Measurements from ENCODE around the gene ZBED4. TPM values are rescaled to one million over a fixed set of nuclear protein-coding genes. Genes with fewer than 3 reads are reported as not detected.
"Not testable (repeated sequence)": the region's sequence is repeated elsewhere in the genome, so short reads cannot be mapped to it uniquely, and the experiment has no call there.

ZBED4 gene, protein sequence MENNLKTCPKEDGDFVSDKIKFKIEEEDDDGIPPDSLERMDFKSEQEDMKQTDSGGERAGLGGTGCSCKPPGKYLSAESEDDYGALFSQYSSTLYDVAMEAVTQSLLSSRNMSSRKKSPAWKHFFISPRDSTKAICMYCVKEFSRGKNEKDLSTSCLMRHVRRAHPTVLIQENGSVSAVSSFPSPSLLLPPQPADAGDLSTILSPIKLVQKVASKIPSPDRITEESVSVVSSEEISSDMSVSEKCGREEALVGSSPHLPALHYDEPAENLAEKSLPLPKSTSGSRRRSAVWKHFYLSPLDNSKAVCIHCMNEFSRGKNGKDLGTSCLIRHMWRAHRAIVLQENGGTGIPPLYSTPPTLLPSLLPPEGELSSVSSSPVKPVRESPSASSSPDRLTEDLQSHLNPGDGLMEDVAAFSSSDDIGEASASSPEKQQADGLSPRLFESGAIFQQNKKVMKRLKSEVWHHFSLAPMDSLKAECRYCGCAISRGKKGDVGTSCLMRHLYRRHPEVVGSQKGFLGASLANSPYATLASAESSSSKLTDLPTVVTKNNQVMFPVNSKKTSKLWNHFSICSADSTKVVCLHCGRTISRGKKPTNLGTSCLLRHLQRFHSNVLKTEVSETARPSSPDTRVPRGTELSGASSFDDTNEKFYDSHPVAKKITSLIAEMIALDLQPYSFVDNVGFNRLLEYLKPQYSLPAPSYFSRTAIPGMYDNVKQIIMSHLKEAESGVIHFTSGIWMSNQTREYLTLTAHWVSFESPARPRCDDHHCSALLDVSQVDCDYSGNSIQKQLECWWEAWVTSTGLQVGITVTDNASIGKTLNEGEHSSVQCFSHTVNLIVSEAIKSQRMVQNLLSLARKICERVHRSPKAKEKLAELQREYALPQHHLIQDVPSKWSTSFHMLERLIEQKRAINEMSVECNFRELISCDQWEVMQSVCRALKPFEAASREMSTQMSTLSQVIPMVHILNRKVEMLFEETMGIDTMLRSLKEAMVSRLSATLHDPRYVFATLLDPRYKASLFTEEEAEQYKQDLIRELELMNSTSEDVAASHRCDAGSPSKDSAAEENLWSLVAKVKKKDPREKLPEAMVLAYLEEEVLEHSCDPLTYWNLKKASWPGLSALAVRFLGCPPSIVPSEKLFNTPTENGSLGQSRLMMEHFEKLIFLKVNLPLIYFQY
- polyA plus RNA-seq (ENCODE audit: insufficient read length): 13.5 TPM

DNA sequence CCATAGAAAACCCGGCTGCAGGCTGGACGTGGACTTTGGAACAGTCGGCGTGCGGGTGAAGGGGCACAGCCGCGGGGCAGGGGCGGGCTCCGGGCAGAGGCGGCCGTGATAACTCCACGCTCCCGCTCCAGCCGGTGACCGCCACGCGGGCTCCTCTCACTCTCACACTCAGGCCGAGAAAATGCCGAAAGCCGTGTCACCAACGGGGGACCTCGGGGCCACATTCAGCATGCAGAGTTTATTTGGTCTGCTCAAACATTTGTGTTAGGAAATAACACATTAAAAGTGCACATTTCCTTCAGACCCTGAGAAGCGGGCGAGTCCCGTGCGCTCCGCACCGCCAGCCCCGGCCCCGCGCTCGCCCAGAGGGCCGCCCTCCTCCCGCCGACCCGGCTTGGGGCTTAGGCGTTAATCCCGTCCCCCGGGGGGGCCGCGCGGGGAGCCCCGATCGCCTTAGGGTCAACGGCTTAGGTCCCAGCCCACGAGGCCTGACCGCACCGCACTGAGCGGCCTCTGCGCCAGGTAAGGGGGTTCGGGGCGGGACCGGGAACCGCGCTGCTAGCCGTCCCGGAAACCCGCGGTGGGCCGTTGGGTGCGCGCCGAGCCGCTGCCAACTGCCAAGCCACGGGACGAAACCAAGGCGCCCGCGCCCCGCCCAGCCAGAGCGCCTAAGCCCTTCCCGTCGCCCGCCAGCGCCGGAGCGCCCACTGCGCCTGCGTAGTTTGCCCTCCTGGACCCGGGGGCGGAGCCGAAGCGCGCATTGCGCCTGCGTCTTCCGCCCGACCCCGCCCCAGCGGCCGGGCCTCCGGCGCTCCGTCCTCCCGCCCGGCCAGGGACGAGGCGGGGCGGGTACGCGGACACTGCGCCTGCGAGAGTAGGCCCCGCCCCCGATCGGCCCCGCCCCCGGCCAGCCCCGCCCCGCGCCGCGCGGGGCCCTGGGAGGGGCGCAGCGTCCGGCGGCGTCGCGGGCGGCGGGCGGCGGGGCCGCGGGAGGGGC, at the start of gene ZBED4:
Gene ZBED4 (plus strand): TSS at position 947 of the 997 bp plus-strand sequence. CDS start 29,819 bp downstream, outside the sequence.
- DNase-seq: peak; percentile 98

DNA sequence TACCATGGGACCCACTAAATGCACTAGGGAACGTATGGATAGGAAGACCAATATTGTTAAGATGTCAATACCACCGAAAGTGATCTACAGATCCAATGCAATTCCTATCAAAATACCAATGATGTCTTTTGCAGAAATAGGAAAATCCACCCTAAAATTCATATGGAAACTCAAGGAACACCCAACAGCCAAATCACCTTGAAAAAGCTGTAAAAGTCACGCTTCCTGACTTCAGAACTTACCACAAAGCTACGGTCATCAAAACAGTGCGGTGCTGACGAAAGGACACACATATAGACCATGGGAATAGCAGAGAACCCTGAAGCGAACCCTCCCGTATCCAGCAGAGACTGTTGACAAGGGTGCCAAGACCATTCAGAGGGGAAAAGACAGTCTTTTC, 46.5 kb upstream of the ZBED4 start:
- DNase-seq: no peak

DNA sequence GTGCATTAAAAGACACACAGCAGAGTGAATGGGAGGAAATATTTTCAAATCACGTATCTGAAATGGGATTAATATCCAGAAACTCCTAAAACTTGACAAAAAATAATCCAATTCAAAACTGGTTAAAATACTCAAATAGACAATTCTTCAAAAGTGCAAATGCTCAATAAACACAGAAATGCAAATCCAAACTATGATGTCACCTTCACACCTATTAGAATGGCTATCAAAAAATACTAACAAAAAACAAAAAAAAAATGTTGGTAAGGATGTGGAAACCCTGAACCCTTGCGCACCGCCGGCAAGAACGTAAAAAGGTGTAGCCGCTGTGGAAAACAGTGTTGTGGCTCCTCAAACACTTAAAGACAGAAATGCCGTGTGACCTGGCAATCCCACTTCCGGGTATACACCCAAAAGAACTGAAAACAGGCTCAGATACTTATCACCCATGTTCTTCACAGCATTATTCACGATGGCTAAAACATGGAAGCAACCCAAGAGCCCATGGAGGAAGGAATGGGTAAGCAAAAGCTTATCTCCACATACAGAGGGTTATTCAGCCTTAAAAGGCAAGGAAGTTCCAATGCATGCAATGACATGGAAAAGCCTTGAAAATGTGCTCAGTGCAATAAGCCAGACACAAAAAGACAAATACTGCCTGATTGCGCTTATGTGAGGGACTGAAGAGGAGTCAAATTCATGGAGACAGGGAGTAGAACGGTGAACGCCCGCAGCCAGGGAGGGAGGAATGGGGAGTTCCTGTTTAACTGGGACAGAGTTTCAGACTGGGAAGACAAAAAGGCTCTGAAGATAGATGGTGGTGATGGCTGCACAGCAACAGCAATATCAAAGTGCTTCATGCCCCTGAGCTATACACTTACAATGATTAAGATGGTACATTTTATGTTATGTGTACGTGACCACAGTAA, 45.6 kb upstream of the ZBED4 start:
- no peak for DNase-seq

DNA sequence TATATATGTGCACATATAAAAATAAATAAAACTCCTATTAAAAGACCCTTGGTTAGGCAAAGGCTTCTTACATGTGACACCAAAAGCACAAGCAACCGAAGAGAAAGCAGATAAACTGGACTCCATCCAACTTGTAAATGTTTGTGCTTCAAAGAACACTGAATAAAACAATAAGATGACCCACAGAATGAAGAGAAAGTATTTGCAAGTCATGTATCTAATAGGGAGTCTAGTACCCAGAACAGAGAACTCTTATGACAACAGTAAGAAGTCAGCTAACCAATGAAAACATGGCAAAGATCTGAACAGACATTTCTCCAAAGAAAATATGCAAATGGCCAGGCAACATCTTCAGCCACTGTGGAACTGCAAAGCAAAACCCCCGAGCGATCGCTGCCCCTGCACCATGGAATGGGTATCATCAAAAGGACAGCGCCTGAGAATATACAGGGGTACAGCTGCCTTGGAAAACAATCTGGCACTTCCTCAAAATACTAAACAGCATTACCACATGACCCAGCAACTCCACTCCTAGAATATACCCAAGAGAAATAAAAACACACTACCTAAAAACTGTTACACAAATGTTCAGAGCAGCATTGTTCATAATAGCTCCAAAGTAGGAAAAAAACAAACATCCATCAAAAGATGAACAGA, 43.2 kb upstream of the ZBED4 start:
- DNase-seq: no peak

DNA sequence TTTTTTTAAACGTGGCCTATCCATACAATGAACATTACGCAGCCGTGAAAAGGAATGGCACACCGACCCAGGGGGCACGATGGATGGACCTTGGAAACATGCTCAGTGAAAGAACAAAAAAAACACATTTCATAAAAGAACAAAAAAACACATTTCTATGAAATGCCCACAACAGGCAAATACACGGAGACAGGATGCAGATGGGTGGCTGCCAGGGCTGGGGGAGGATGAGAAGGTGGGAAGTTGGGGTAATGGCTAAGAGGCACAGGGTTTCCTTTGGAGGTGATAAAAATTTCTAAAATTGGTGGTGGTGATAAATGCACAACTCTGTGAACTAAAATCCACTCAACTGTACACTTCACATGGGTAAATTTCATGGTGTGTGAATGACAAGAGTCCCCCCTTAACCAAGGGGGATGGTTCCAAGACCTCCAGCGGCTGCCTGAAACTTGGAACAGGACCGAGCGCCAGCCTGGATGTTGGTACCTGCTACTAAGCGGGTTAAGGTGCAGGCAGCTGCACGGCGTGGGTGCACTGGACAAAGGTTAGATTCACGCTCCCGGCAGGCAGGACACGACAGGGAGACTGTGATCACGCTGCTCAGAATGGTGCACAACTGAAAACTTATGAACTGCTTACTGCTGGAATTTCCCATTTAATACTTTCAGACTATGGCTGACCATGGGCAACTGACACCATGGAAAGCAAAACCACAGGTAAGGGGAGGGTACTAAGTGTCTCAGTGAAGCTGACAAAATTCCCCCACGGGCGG, 42.4 kb upstream of the ZBED4 start:
- DNase-seq: no peak

DNA sequence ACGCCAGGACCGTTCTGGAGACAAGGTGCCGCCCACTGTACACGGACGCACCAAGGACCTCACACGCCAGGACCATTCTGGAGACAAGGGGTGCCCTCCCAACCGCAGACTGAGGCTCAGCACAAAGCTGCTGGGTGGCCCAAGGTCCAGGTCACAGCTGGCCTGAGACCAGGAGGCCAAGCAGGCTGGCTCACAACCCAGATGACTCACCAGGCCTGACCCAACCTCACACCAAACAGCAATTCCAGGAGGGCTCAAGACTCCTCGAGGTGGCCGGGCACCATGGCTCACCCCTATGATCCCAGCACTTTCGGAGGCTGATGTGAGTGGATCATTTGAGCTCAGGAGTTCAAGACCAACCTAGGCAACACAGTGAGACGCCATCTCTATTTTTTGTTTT, 40.8 kb upstream of the ZBED4 start:
- no peak for DNase-seq

DNA sequence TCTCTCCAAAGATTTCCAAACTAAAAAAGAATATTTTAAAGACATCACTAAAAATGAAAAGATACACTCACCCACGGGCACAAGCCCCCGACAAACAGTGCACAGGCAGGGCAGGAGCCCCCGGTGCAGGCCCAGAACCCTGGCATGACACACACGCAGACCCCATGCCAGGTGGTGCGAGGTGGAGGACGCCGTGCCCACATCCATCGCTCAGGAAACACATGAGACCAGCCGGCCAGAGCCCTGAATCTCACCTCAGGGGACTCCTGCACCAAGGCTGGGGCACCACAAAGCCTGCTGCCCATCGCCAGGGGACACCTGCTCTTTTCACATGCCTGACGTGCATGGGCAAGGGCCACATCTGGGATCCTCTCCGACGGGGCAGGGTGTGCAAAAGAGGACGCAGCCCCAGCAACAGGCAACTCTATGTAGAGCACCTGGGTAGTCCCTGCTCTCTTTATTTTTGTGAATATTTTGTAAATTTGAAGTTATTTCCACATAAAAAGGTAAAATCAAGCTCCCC, 39.4 kb upstream of the ZBED4 start:
- no peak for DNase-seq

DNA sequence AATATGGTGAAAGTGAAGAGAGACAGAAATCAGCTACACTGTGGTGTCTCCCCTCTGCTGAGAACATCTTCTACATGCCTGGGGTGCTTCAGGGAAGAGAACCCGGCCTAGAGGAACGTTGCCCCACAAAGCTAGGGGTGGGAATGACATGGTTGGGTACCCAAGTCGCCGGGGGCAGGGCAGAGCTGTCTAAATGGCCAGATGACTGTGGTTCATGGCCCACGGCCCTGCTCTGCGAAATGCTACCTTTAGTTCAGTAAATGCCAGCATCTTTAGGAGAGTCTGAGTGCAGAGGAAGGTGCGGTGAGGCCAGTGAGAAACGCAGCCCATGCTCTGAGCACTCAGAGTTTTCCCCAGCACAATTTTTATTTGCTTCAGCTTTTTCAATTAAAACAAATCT, 38.8 kb upstream of the ZBED4 start:
- DNase-seq: no peak

DNA sequence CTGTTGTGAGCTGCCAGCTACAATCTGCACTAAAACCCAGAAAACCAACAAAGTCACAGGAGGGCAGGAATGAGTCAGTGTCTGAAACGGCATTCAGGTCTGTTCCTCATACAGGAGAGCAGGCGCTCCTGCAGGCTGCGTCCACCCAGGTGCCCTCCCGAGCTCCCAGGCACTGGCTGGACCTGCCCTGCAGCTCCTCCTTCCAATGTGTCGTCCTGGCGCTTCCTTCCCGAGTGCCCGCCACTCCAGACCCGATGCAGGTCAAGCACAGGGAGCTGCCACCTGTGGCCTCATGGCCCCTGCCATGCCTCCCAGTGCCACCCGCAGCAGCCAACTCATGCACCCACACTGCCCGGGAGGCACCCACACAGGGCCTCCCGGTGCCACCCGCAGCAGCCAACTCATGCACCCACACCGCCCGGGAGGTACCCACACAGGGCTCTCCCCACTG, 38.0 kb upstream of the ZBED4 start:
- no peak for DNase-seq

DNA sequence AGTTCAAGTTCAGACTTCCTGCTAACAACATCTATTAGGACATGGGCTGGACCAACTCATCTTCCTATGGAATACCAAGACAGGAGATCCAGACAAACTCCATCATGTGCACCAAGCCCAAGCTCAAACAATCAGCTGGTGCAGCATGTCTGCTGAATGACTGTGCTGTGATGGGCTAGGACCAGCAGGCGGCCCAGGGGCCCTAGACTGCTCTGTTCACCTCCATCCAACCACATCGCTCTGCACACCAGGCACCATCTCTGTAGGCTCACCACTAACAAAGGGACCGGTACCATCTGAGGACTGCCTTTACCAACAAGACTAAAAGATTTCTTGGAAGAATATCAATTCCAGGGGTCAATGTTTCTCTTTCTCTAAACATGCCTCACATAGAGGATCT, 36.3 kb upstream of the ZBED4 start:
- no peak for DNase-seq

DNA sequence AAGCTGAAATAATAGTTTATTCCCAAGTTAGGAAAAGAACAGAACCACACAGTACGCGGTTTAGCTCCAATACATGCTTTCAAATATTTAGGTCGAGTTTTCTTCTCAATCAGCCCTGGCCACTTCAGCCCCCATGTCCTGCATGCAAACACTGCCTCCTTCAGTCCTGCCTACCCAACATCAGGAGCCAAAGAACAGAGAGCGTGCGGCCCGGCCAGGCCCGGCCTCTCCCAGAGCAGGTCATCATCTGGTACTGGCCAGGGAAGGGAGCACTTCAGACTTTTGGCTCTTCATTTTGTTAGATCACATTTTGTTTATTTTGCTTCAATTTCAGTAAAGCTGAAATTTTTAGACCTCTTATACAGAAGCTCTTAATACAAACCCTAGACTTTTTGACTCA, 32.7 kb upstream of the ZBED4 start:
- DNase-seq: no peak

DNA sequence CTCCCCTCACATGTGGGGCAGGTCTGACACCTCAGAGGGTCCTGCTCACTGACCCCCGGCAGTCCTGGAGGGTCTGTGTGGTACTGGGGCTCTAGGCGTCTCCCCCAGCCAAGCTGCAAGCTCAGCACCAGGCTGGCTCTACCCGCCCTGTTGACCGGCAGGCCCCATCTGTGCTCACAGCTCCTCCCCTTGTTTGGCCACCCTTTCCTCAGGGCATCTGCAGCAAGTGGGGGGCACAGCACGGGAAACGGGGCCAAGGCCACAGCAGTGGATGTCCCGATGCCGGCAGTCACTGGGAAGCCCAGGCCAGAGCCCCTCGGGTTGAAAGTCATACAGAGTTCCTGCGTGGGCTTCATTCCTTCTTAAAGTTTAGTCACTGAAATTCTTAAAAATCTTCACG, 31.9 kb upstream of the ZBED4 start:
- DNase-seq: not testable (repeated sequence)

DNA sequence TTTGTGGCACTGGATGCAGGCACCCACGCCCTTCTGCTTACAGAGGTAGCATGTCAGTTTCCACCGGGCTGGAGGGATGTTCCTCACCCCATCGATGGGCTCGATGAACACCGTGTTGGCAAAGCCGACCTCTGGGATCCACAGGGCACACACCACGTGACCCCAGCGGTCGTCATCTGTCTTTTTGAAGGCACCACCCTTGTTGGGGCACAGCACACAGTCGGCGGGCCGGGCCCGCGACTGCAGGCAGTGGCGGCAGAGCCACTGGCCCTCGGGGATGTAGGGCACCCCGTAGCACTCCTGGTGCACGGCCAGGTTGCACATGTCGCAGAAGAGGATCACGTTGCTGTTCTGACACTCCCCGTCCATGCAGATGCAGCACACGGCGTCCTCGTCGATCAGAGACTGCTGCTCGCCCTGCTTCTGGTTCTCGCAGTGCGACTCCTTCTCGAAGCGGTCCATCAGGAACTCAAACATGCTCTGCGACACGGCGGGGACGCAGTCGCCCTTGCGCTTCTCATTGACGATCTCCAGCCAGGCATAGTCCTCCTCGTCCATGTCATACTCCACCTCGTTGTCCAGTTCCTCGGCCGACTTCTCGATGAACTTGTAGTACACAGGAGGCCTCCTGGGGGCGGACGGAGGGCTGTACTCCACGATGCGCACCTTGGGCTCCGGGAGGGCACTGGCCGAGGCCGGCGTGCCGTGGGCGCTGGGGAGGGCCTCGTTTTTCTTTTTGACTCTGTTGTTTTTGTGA, 30.2 kb upstream of the ZBED4 start:
- DNase-seq: no peak

DNA sequence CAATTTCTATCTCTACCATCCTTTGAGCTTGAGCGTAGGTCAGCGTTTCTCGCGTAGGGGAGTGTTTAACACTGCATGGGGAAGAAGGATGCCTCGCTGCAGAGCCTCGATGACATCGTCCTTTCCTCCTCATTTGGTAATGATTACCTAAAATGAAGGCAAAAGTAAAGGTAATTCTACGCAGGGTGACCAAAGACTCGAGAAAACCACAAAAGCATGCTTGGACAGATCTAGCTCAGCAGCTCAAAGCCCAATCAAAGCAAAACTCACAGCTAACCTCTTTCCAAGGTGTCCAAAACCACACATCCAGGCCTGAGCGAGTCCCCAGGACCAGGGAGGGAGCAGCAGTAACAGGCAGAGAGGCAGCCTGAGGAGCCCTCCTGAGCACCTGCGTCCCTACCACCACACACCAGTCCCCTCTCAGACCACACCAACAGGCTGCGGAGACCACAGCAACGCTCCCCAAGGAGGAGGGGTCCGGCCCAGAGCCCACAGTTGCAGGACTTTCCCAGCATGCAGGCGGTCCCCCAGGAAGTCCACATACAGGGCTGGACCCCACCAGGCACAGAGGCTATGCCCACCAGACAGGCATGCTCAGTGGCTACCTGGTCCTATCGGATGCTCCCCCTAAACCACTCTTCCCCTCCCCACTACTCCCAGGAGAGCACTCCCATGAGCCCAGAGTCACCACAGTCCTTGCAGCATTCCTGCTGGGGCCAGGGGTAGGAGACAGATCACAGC, 29.3 kb upstream of the ZBED4 start:
- no peak for DNase-seq

DNA sequence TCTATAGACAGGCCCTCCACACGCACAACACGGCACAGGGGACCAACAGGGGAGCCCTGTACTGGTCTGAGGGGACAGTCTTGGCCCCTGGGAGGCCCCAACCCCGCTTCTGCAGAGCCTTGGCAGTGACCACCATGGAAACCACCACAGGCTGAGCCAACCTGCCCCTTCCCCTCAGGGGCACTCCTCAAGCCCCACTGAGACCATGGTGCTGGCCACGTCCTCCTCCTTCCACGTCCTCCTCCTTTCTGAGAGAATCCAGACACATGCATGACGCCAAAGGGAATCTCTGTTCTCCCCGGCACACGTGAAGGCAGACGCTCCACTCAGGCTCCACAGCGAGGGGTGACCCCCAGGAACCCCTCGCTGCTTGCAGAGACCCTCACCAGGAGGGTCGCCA, 28.7 kb upstream of the ZBED4 start:
- no peak for DNase-seq

DNA sequence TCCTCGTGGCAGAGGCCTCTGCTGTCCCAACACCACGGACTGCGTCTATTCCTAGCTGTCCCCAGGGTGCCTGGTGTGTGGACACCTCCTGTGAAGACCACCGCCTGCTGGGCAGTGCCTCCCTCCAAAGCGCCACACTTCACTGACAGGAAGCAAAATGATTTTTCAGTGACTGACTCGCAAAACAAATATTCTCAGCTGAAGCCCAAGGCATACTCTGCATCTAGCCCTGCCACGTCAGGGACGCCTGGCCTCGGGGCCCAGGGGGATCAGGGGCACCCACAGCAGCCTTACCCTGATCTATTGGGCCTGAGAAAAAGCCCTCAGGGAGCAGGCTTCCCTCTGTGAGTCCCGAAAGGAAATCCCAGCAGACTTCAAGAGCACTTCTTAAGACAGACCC, 28.2 kb upstream of the ZBED4 start:
- no peak for DNase-seq

DNA sequence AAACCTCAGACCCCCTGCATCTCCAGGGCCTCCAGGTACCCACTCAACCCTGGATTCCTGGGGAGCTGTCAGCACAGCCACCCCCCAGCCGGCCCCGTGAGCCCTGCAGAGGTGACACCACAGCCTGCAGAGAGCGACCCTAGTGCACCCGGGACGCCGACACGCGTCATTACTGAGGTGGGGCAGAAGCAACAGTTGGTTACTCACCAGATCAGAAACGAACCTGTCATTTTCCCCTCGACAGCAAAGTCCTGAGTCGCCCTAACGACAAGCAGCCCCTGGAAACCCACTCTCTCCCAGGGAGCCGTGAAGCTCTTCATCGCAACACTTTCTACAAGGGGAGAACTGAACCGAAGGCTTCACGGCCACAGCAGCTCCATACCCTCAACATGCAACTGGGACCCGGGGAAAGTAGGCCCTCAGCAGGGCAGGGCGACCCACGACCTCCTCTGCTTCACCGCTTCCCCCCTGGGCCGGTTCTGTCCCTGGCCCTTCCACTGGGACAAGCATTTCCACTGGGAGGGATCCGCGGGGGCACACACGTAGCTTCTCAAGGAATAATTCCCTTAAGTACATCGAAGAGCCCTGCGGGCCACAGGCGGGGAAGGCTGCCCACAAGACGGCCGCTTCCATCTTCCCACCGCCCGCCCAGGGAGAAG, 27.6 kb upstream of the ZBED4 start:
- DNase-seq: no peak

Data from hindlimb muscle (tissue), 1 donor.